CD14-positive monocyte (primary cell): ENCODE measurements around the gene DHRS2. TPM values are rescaled to one million over a fixed set of nuclear protein-coding genes. Genes with fewer than 3 reads are reported as not detected.

ENCODE experiments used
- DNase-seq, 3 donors: peaks; one replicate each; pipeline ENCODE4 v3.0.0-alpha.2; 2011 to 2022
- H2AFZ ChIP-seq: 2 replicates; pipeline ENCODE4 v1.6.0; 2012; ENCODE audit warnings: mild to moderate bottlenecking, low read depth, low read length, inconsistent platforms; ENCODE audit not compliant: insufficient read depth, poor library complexity, severe bottlenecking
- H3K27ac ChIP-seq, 2 donors: 1 replicate in 1 of 2; 2 replicates in 1 of 2; pipeline ENCODE4 v1.5.1; 2012 to 2013; ENCODE audit warnings: low read length in 2 of 2, control low read depth in 1 of 2, inconsistent platforms in 1 of 2, low read depth in 1 of 2, mild to moderate bottlenecking in 1 of 2
- H3K27me3 ChIP-seq, 2 donors: one replicate each; pipeline versions ENCODE4 v1.6.0 to v1.6.1; 2011 to 2013; ENCODE audit warnings: low read length in 2 of 2; ENCODE audit not compliant: control insufficient read depth in 2 of 2, insufficient read depth in 2 of 2
- H3K36me3 ChIP-seq, 2 donors: replicated peaks in 1 of 2; 1 replicate in 1 of 2; 2 replicates in 1 of 2; pipeline versions ENCODE4 v1.5.1 to v1.6.1; 2012 to 2013; ENCODE audit warnings: low read length in 2 of 2, control low read depth in 1 of 2, inconsistent platforms in 1 of 2, mild to moderate bottlenecking in 1 of 2; ENCODE audit not compliant: insufficient read depth in 2 of 2, control insufficient read depth in 1 of 2
- H3K4me1 ChIP-seq, 2 donors: 1 replicate in 1 of 2; 2 replicates in 1 of 2; pipeline versions ENCODE4 v1.5.1 to v1.6.1; 2012 to 2013; ENCODE audit warnings: low read length in 2 of 2, control low read depth in 1 of 2, inconsistent platforms in 1 of 2, mild to moderate bottlenecking in 1 of 2, moderate library complexity in 1 of 2; ENCODE audit not compliant: insufficient read depth in 2 of 2, control insufficient read depth in 1 of 2
- H3K4me2 ChIP-seq: replicated peaks from 2 replicates; pipeline ENCODE3; 2012; ENCODE audit warnings: low read length, moderate library complexity, mild to moderate bottlenecking; ENCODE audit not compliant: poor library complexity, severe bottlenecking; ENCODE audit errors: extremely low read depth
- H3K4me3 ChIP-seq, 3 experiments: fragments of 200-600 bp in 1 of 3; sonication (generic) in 1 of 3; replicated peaks in 1 of 3; 1 replicate in 2 of 3; 2 replicates in 1 of 3; pipeline ENCODE4 v1.5.1; 2011 to 2013; ENCODE audit warnings: low read length in 3 of 3, mild to moderate bottlenecking in 3 of 3, control low read depth in 2 of 3, low read depth in 2 of 3, inconsistent platforms in 1 of 3, moderate library complexity in 1 of 3
- H3K79me2 ChIP-seq: 2 replicates; pipeline ENCODE4 v1.6.0; 2012; ENCODE audit warnings: mild to moderate bottlenecking, control low read depth, inconsistent platforms, low read length, moderate library complexity; ENCODE audit not compliant: insufficient read depth
- H3K9ac ChIP-seq: 2 replicates; pipeline ENCODE4 v1.6.0; 2017; ENCODE audit warnings: low read length, mild to moderate bottlenecking; ENCODE audit not compliant: insufficient read depth, poor library complexity, severe bottlenecking
- H3K9me3 ChIP-seq, 2 donors: replicated peaks in 1 of 2; 1 replicate in 1 of 2; 2 replicates in 1 of 2; pipeline versions ENCODE4 v1.5.1 to v1.6.1; 2012 to 2013; ENCODE audit warnings: low read length in 2 of 2, control low read depth in 1 of 2; ENCODE audit not compliant: control insufficient read depth in 1 of 2, insufficient read depth in 1 of 2
- H4K20me1 ChIP-seq: 2 replicates; pipeline ENCODE4 v1.6.0; 2012; ENCODE audit warnings: mild to moderate bottlenecking, low read length, control low read depth, moderate library complexity; ENCODE audit not compliant: insufficient read depth
- H3K27ac Mint-ChIP-seq, 7 donors: one replicate each; pipeline ENCODE4 v1.8.0; 2020; ENCODE audit warnings: mild to moderate bottlenecking in 7 of 7, mixed read lengths in 7 of 7, moderate library complexity in 6 of 7, inconsistent platforms in 2 of 7
- H3K27me3 Mint-ChIP-seq, 3 donors: one replicate each; pipeline ENCODE4 v1.8.0; 2021 to 2022; ENCODE audit warnings: low read depth in 3 of 3, mild to moderate bottlenecking in 3 of 3, mixed read lengths in 3 of 3, moderate library complexity in 3 of 3, inconsistent platforms in 1 of 3
- H3K36me3 Mint-ChIP-seq, 2 donors: one replicate each; pipeline ENCODE4 v1.8.0; 2020; ENCODE audit warnings: mixed read lengths in 2 of 2, inconsistent platforms in 1 of 2, mild to moderate bottlenecking in 1 of 2
- H3K4me1 Mint-ChIP-seq: one replicate; pipeline ENCODE4 v1.8.0; 2020; ENCODE audit warnings: mild to moderate bottlenecking, mixed read lengths
- H3K4me3 Mint-ChIP-seq, 2 donors: one replicate each; pipeline ENCODE4 v1.8.0; 2020; ENCODE audit warnings: mild to moderate bottlenecking in 2 of 2, mixed read lengths in 2 of 2, moderate library complexity in 1 of 2
- H3K9me3 Mint-ChIP-seq, 7 donors: one replicate each; pipeline ENCODE4 v1.8.0; 2020 to 2022; ENCODE audit warnings: mixed read lengths in 7 of 7, mild to moderate bottlenecking in 6 of 7, moderate library complexity in 6 of 7, inconsistent platforms in 2 of 7
- WGBS: methylation state at CpG from one replicate; pipeline ENCODE4 v1.1.5; 2013; ENCODE audit warnings: missing lambda C conversion rate; ENCODE audit not compliant: insufficient coverage; 5-methylcytosine and 5-hydroxymethylcytosine counted together
- intact Hi-C, 2 donors: fragments of 100-400 bp; cut with micrococcal nuclease; formaldehyde crosslinking; loops; one replicate each; pipeline versions ENCODE4 v1.15.0 to v1.15.1; 2023
- polyA plus RNA-seq, 3 donors: library from polyadenylated mRNA; depleted of rRNA in 1 of 3; unstranded in 2 of 3; stranded (reverse) in 1 of 3; fragments of 300-500 nt in 2 of 3; fragments of >200 nt in 1 of 3; fragmentation: Illumina TruSeq in 2 of 3; gene quantifications; 1 replicate in 2 of 3; 2 replicates in 1 of 3; pipeline ENCODE4 v1.2.3, GENCODE V29; 2012 to 2021
- TF ChIP-seq, protein P1 (sequence below): fragments of 200-600 bp; IDR thresholded peaks from one replicate; pipeline ENCODE4 v1.8.0; 2022; ENCODE audit warnings: antibody characterized with exemption, mild to moderate bottlenecking

The DHRS2 gene
- polyA plus RNA-seq, 3 donors = not detected

DNA sequence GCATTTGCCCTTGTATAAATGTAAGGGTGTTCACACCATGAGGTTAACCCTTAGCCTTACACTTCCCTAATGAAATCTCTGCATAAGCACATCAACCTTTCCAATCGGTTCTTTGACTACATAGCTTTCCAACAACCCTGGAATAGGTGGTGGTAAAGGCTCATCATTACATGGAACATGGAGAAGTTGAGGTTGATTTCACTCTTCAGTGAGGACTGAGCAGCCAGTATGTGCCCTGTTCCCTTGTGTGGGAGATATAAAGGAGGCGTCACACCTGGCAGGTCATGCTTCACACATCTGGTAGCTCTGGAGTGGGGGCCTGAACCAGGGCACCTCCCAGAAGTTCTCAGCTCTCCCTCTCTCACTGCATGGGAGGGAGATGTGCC, 35.8 kb upstream of the DHRS2 start:
- Histone ChIP-seq H3K4me1 (no peaks in the 10 kb centered on the region), H4K20me1 (no peaks in the 10 kb centered on the region), H3K27me3 (no peaks in the 10 kb centered on the region), H3K4me3 (no peak overlapping the region), H3K27ac (no peak overlapping the region), H3K79me2 (no peaks in the 10 kb centered on the region), H3K36me3 (no peaks in the 10 kb centered on the region), H3K9ac (no peak overlapping the region), H2AFZ (no peak overlapping the region), H3K9me3 (no peaks in the 10 kb centered on the region), H3K4me2 (no peak overlapping the region)
- peaks cover 0 to 10% (median 0%) of the 10 kb centered on the region in 7 donors for H3K9me3 Mint-ChIP-seq
- TF ChIP-seq, protein P1, sequence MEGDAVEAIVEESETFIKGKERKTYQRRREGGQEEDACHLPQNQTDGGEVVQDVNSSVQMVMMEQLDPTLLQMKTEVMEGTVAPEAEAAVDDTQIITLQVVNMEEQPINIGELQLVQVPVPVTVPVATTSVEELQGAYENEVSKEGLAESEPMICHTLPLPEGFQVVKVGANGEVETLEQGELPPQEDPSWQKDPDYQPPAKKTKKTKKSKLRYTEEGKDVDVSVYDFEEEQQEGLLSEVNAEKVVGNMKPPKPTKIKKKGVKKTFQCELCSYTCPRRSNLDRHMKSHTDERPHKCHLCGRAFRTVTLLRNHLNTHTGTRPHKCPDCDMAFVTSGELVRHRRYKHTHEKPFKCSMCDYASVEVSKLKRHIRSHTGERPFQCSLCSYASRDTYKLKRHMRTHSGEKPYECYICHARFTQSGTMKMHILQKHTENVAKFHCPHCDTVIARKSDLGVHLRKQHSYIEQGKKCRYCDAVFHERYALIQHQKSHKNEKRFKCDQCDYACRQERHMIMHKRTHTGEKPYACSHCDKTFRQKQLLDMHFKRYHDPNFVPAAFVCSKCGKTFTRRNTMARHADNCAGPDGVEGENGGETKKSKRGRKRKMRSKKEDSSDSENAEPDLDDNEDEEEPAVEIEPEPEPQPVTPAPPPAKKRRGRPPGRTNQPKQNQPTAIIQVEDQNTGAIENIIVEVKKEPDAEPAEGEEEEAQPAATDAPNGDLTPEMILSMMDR = no peak
- no peak overlapping the region for H3K27ac Mint-ChIP-seq
- DNase-seq = no peak
- H3K36me3 Mint-ChIP-seq = no peaks in the 10 kb centered on the region
- H3K4me3 Mint-ChIP-seq = no peak overlapping the region
- peaks cover 2 to 5% (median 4%) of the 10 kb centered on the region in 3 donors for H3K27me3 Mint-ChIP-seq
- no peaks in the 10 kb centered on the region for H3K4me1 Mint-ChIP-seq
- WGBS = no CpG with 5 or more reads among the region's 2 CpGs
- intact Hi-C loops = no loop called here

DNA sequence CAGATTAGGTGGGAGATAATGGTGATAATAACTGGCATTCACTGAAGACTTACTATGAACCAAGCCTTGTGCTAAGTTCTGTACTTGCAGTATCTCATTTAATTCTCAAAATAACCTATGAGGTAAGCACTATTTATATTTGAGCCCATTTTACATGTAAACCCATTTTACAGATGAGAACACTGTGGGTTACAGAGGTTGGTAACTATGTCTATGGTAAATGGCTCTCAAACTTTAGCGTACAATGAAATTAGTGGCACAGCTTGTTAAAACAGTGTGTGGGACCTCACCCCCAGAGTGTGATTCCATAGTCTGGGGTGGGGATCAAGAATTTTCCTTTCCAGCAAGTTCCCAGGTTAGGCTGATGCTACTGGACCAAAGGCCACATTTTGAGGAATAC, 35.4 kb upstream of the DHRS2 start:
- H3K27ac Mint-ChIP-seq = no peak overlapping the region
- H3K9me3 ChIP-seq = no peaks in the 10 kb centered on the region
- H2AFZ ChIP-seq = no peak overlapping the region
- no peaks in the 10 kb centered on the region for H3K4me1 ChIP-seq
- intact Hi-C loops = no loop called here
- no peak overlapping the region for H3K4me3 Mint-ChIP-seq
- H3K27me3 Mint-ChIP-seq = peaks cover 2 to 5% (median 3%) of the 10 kb centered on the region in 3 donors
- H3K27me3 ChIP-seq = no peaks in the 10 kb centered on the region
- no peaks in the 10 kb centered on the region for H3K36me3 Mint-ChIP-seq
- no peaks in the 10 kb centered on the region for H3K4me1 Mint-ChIP-seq
- H3K4me3 ChIP-seq = no peak overlapping the region
- TF ChIP-seq, protein P1 = no peak
- 100% methylated on average over 1 of the region's 1 CpG for WGBS
- no peaks in the 10 kb centered on the region for H3K79me2 ChIP-seq
- H3K9me3 Mint-ChIP-seq = peaks cover 0 to 10% (median 0%) of the 10 kb centered on the region in 7 donors
- H3K4me2 ChIP-seq = no peak overlapping the region
- H3K36me3 ChIP-seq = no peaks in the 10 kb centered on the region
- no peak overlapping the region for H3K27ac ChIP-seq
- H4K20me1 ChIP-seq = no peaks in the 10 kb centered on the region
- DNase-seq = no peak
- no peak overlapping the region for H3K9ac ChIP-seq
